GM04504 (cell line): ENCODE data around the gene CFAP100.

ENCODE experiments used
- DNase-seq: peaks from one replicate; pipeline ENCODE4 v3.0.0-alpha.2; 2012; ENCODE audit warnings: low read depth

Gene CFAP100

DNA sequence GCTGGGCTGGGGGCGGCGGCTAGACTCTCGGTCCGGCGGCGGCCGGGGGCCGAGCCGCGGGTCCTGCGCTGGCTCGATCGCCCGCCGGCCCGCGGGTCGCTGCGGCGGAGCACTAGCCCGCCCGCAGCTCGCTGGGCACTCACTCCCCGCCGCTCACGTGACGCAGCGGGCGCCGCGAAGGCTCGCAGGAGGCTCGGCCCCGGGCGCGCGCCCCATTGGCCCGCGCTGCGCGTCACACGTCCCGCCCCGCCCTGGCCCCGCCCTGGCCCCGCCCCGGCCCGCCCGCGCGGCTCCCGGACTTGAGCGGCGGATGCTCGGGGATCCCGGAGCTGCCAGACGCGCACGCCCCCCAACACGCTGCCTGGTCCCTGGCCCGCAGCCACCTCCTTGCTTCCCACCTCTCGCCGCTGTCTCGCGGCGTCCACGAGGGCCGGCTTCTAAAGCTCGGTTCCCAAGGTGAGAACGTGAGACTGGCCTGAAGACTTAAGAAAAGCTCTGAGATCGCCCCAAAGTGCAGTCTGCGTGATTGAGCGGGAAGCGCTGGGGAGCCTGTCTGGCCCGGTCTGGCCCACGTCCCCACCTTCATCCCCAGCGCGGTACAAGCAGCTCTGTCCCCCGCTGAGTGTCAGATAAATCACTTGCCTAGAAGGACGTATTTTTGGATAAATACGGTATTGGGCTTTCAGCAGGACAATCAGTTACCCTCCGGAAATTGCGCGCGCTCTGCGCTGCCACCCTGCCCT, 37.2 kb upstream of the CFAP100 start, which contains the start of gene KLF15:
Gene KLF15, minus strand, starts transcription at position 114 of the 743 bp plus-strand sequence. CDS start 4,486 bp downstream, outside the sequence.
- DNase-seq, result peak; percentile 50

DNA sequence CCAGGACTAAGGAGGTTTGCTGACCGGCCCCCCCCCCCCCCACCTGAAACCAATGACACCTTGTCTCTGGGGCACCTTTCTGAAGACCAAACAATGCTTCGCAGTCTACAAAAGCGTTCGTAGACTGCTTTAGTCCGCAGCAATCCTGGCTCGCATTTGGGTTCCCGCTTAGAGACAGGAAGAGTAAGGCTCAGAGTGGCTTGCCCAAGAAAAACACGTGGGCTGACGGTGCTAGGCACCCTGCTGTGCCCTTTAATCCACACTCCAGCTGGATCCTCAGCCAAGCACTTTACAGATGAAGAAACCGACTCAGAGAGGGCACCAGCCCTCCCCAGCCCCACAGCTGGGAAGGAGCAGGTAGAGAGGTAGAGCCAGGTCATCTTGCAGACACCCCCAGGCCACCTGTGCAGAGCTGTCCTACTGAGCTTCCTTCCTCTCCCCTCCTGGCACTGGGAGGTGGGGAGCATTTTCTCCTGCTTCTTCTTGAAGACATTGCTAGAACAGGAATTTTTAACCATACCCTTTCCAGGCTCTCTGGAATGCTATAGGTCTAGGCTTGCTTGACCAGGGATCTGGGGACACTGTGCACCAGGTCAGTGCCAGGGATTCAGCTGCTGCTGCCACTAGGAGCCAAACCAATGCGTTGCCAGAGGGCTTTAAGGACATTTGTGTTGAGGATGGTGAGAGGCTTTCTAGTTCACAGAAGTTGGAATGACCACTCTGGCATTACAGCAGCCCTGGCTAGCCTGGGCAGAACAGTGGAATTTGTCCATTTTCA, 36.5 kb upstream of the CFAP100 start:
- no peak for DNase-seq

DNA sequence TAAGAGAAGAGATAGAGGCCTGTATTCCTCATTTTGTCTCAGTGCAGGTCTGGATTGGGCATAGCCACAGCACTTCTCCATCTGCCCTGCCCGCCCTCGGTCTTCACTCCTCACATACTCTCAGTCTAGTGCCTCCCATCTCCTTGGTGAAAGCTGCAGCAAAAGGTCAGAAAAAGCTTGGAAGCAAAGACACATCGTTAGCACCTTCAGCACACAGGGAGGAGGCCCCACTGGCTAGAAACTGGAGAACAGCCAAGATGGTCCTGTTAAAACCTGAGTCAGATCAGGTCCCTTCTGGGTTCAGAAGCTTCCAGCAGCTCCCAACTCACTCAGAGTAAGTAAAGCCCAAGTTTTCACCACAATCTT, 35.9 kb upstream of the CFAP100 start:
- DNase-seq, result no peak

- DNase-seq, result no peak
These were observed 34.5 kb upstream of the CFAP100 start for GRCh38 chr3:126360046-126360713.

DNA sequence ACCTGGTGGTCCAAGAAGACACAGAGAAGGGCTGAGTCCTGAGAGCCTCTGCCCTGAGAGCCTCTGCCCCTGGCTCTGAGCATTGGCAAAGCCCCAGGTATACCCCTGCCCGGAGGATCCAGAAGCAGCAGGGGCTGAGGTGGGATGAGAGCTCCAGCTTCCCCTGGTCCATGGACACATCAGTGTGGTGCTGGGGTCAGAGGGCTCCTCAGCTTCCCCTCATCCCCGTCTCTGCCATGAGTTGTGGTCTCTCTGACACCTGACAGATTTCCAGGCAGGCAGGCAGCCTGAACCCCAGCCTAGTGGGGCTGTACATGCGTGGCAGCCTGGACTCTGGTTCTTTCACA, 34.0 kb upstream of the CFAP100 start:
- DNase-seq, result no peak

- DNase-seq, result no peak
These were observed 33.5 kb upstream of the CFAP100 start for GRCh38 chr3:126361211-126361610.

- DNase-seq, result no peak
These were observed 30.5 kb upstream of the CFAP100 start for GRCh38 chr3:126364130-126364695.

GRCh38 chr3:126364731-126365301, 29.9 kb upstream of the CFAP100 start:
- DNase-seq, result no peak

DNA sequence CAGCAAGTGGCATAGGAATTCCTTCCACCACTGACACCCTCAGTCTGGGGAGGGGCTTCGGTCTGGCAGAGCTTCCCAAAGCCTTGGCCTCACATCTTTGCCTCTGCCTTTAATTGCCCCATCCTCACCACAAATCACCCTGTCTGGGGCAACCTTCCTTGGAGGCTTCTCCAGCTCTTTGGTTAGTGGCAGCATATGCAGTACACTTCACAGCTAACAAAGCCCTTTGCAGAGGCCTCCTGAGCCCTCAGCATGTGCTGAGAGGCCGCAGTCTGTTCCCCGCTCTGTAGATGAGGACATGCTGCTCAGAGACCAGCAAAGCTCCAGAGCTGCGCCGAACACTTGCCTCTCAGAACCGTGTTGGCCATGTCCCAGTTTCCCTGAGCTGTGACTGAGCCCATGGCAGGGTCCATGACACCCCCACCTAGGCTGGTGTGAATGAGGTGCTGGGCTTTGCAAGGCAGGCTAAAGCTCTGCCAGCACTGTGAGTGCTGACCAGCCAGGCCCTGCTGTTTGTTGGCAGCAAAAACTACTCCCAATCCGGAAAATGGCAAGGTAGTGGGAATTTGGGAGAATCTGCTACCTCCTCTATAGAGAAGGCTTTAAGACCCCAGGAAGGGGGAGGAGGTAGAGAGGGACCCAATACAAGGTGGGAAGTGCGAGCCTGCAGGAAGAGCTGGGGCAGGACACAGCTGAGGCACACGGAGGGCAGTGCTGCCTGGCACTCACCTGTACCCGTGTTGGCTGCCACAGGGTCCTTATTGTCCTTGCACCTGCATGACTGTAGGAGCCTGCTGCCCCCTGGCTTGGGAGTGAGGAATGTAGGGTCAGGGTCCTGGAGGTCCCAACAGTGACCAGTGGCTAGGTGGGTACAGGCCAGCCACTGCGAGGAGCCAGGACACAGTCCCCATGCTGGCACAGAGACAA, 29.1 kb upstream of the CFAP100 start:
- DNase-seq, result no peak

GRCh38 chr3:126367316-126367805, 27.3 kb upstream of the CFAP100 start:
- no peak for DNase-seq

DNA sequence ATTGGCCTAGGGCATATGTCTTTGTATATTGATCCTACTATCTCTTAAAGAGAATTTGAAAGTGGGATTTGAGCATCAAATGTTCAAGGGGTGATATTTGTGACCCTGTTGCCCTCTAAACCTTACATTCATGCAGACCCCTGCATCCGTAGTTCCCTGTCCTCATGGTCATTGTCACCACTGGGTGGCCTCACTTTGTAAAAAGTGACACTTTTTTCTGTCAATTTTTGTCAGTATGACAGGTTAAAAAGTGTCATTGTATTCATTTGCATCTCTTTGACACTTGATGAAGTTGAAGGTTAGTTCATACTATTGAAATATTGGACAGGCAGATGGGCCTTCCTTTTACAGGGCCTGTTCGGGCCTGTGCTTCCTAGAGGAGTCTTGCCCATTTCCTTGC, 25.2 kb upstream of the CFAP100 start:
- no peak for DNase-seq

GRCh38 chr3:126370055-126370454, 24.7 kb upstream of the CFAP100 start:
- no peak for DNase-seq

- no peak for DNase-seq
These were observed 24.1 kb upstream of the CFAP100 start for GRCh38 chr3:126370606-126371005.

GRCh38 chr3:126371096-126371705, 23.5 kb upstream of the CFAP100 start:
- no peak for DNase-seq

DNA sequence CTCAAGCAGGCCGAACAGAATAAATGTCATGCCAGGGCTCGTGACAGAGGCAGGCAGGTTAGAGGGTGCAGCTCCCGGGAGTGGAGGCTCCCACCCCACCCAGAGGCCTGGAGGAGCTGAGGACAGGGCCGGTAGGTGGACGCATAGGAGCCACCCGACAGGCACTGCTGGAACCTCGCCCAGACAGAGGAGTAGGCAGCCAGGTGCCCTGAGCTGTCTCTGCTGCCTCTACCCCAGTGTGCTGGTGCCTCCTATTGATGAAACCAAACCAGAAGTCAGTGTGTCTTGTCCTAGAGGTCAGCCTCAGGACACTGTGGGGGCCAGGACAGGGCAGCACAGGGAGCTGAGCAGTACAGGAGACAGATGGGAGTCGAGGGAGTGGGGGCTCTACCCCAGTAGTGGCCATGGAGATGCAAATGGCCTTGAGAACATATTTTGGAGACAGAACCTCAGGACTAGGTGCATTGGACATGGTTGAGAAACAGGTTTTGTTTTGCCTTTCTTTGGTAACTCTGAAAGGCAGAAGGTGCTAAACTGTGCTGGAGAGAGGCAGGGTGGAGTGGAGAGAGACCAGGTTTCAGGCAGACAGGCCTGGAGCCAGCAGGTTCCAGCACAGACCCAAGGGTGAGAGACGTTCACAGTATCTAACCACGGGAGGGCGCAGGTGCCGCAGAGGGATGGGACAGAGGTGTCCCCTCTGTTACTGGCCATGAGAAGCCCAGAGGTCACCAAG, 22.1 kb upstream of the CFAP100 start:
- DNase-seq, result no peak

- no peak for DNase-seq
These were observed 21.5 kb upstream of the CFAP100 start for GRCh38 chr3:126373146-126373613.

DNA sequence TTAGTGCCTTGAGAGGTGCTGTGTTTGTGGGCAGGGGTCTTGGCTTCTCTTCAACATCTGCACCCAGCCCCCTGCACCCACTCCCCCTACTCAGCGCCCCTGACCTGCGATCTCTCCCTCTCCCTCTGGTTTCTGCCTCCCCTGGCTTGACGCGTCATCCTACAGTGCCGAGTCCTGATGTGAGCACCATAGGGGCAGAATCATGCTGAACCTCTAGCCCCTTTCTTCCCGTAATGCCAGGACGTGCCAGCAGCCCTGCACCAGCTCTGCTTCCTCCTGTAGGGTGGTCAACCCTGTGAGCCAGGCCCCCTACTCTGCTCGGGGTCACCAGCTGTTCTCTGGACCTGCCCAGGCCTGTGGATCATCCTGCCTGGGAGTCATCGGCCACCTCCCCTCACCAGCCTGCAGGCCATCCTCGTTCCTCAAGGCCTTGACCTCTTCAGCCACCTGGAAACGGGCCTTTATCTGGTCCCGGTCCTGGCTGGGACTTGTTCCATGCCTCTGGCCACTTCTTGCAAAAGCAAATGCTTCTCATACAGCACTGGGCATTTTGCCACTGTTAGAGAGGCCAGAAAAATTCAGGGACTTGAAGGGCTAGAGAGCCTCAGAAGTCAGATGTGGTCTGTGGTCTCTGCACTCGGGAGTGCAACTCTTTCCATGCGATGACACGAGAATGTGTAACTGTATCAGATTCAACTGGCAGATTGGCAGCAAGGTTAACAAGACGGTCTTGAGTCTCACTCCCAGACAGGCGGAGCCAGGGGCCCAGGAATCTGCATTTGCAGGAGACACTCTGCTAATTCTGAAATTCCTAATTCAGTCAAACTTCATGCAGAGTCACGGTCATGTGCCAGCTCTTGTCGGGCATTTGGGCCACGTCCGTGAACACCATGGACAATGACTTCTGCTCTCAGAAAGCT, 20.8 kb upstream of the CFAP100 start:
- peak; percentile 55 for DNase-seq

DNA sequence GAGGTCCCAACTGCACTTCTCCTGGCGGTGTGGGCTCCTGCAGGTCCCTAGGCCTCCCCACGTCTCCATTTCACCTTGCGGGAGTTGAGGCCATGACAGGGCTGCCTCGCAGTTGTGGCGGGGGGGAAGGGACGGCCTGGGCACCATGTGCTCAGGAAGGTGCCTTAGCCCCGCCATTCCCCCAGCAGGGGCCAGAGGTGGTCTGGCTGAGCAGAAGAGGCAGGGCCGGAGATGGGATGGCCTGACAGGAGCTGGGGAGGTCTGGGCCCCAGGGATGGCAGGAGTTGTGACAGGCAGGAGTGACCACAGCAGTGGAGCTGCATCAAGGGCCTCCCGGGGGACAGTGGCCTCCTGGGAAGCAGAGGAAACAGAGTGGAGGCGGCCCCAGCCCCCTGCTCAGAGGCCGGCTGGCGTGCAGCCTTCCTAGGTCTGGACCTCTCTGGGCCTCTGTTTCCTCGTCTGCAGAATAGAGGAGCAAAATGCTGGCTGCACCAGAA, 18.8 kb upstream of the CFAP100 start:
- no peak for DNase-seq
